HG03460 (cell line): ENCODE results near the gene NRBF2.

Source experiments
- ATAC-seq: cut with Tn5 transposase; IDR thresholded peaks from one replicate; pipeline ENCODE4 v1.9.1; 2021; ENCODE audit not compliant: unreplicated experiment

NRBF2 gene

DNA sequence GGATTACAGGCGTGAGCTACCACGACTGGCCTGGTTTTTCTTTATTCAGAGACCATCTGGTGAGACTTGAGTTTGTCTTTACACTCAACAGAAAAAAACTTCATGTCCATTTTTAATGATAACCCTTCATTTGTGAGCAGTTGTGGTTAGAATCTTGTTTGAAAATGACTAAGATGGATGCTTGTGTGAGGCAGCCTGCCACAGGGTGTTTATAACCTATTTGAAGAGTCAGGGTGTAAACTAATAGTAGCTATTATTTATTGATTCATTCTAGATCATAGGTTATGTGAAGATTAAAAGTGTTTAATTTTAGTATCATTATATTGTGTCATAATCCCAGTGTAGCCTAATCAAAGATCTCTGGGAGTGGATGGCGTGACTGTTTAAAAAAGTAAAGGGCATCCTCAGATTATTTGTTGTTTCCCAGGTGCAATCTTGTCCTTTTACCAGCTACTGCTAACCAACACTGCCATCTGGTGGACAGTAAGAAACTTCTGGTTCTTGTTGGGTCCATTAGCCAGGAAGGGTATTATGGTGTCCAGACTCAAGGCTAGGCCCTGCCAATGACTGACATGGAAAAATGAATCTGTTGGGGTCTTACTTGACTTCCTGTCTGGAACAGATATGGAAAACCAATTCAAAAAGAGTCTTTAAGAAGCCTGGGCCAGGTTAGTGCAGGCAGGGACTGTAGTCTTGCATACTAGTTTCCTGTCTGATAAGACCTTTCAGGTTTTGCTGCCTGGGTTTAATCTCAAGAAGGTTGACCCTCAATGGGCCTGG is 24.9 kb downstream of the NRBF2 start:
- ATAC-seq = peak; percentile 74

DNA sequence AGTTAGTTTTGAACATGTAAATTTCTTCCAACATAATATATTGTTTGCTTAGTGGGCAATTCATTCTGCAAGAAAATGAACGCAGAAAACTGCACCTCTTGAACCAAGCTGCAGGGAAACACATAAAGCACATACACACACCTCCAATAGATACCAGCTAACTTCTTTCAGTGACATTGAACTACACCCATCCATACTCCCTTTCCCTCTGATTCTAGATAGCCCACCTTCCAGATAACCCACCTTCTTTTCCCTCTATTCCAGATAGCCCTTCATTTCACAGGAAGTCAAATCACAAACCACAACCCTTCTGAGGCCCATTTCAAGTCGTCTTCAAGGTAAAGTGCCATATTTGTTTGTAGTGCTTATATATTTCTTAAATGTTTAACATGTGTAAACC is 28.5 kb downstream of the NRBF2 start:
- no peak for ATAC-seq

DNA sequence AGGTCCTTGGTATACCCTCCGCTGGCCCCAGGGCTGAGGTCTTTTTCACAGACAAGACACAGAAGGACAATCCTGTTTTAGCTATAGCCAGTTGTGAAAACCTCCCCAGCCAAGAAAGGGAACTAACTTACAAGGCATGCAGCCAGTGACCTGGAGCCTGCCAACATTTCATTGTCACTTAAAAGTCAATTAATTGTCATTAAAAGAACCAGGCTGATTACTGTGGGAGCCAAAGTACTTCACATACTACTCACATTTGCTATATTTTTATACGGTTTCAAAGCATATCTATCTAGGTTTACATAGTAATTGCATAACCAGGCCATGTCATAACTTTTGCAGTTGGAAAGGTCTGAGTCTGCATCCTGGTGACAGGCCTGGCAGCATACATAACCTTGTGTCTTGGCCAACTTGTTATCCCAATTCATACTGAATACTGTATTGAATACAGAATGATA is 31.1 kb downstream of the NRBF2 start:
- ATAC-seq = no peak

DNA sequence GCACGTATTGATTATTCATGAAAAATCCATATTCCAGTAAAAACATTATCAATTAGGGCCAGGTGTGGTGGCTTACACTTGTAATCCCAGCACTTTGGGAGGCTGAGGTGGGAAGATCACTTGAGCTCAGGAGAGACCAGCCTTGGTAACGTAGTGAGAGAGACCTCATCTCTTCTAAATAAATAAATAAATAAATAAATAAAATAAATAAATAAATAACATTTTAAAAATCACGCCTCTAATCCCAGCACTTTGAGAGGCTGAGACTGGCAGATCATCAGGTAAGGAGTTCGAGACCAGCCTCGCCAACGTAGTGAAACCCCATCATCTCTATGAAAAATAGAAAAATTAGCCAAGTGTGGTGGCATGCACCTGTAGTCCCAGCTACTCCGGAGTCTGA is 32.1 kb downstream of the NRBF2 start:
- no peak for ATAC-seq

DNA sequence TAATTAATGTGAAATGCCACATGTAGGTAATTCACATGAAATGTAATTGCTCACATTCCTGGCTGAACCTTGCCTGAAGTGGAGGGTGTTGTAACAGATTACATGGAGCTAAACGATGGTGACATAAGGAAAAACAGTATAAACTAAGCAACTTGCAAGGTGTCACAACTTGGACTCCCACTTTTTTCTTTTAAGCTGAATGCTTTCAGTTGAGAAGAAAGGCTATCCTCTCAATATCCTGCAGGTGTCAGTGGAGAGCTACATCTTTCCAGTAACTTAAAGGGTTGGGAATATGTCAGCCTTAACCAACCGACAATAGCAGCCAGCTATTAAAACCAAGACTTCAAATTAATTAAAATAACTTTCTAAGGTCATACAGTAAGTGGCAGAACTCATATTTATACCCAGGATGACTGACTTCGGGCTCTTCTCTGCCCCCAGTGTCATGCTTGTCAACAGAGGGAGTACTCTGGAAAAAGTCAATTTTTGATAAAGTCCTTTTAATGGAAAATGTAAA is 33.7 kb downstream of the NRBF2 start:
- peak; percentile 52 for ATAC-seq

DNA sequence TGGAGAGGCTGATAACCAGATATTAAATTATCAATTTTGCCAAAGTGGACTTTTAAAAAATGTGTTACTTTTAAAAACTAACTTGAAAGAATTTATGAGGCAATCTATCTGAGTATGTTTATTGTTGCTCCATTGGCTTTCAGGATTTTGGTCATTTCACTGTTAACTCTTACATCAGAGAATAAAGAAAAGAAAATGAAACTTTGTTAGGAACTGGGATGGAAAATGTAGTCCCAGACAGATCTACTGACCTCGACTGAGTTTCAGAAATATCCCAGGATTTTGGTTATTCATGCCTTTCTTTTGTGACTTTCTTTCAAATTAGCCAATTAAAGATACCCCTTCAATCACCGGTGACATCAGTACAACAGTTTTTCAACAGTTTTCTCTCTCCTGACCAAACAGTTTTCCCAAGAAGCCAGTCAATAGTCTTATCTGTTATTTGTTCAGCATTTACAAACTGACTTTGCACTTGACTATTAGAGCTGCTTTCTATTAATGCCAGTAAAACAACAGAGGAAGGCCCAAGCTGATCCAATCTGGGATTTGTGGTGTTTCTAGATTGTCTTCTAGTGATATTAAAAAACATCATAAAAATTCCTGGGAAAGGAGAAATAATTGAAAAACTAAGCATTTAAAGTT is 35.8 kb downstream of the NRBF2 start:
- no peak for ATAC-seq

DNA sequence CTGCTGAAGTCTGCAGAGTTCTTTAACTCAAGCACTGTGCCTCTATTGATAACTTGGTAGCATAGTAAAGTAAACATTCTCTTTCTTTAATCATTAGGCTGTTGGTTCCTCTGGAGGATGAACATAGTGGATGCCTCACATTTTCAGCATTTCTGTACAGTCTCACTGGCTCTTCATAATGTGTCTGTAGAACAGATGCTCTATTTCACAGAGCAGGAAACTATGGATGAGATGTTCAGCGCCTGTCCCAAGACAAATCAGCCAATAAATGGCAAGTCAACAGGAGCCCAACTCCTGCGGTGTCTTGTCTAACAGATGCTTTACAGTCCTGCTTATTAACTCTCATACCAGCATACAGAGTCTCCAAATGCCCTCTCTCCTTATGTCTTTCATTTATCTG is 36.5 kb downstream of the NRBF2 start:
- ATAC-seq = no peak

DNA sequence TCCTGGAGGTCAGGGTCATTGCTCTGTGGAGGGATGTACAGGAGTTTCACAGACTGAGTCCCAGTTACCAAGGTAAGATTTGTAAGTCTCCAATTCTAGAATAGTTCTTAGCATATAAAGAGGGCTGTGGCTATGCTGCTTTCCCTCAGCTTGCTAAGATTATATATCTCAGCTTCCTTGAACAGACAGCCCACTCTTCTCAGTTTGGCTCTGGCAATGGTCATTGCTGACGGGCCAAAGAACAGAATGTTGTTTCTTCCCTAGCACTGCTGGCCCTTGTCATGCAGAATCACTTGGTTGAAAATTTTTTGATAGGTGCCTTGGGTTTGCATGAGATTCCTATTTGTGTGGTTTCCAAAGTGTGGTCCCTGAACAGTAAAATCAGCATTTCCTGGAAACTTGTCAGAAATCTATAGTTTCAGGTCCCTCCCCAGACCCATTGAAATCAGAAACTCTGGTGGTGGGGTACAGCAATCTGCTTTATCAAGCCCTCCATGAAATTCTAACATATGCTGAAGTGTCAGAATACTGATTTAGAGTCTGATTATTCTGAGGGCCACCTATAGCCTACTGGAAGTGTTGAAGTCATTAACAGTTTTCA is 38.2 kb downstream of the NRBF2 start:
- no peak for ATAC-seq

DNA sequence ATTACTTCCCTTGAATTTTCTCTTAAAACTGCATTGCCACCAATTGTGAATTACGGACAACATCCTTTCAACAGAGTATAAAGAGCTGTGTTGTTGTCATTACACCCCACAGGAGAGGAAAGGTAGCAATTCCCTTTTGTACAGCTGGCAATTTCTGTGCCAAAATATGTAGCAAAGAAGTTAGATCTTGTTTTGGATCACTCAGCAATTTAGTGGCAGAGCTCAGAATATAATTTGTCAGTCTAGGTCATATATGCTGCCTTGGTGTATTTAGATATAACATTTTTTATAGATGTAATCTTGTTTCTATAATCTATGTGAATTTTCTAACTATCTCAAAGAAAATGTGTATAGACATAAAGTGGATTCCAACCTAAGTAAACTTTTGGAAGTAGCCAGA is 38.8 kb downstream of the NRBF2 start:
- no peak for ATAC-seq

DNA sequence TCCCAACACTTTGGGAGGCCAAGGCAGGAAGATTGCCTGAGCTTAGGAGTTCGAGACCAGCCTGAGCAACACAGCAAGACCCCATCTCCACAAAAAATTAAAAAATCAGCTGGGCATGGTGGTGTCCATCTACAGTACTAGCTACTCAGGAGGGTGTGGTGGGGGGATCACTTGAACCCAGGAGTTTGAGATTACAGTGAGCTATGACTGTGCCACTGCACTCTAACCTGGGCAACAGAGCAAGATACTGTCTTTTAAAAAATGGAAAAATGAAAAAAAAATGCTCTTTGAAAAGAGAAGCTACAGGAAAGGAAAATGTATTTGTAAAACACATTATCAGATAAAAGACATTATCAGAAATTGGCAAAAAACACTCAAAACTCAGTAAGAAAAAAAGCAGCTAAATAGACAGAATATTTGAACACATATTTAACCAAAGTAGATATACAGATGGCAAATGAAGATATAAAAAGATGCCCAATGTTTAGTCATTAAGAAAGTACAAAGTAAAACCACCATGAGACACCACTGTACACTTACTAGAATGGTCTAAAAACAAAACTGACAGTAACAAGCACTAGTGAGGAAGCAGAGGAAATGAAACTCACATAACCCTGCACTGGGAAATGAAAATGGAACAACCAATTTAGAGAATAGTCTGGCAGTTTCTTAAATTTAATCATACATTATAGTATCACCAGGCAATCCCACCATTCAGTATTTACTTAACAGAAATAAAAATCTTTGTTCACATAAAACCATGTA is 40.5 kb downstream of the NRBF2 start:
- ATAC-seq = peak; percentile 99

DNA sequence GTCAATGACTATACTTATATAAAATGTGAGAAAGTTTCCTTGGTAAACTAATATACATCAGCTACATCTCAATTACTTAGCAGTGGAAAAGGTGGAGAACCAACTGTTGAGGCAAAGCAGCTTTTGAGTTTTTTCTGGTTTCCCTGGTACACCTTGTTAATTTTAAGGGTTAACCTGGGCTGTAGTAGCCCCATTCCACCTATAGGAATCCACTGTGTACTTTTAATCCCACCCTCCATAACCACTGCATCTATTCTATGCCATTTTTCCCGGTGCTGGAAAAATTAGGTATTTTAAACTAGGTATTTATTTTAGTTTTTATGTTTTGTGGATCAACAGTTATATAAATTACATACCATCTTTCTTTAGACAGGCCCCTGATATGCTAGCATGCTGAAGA is 42.4 kb downstream of the NRBF2 start:
- ATAC-seq = no peak

DNA sequence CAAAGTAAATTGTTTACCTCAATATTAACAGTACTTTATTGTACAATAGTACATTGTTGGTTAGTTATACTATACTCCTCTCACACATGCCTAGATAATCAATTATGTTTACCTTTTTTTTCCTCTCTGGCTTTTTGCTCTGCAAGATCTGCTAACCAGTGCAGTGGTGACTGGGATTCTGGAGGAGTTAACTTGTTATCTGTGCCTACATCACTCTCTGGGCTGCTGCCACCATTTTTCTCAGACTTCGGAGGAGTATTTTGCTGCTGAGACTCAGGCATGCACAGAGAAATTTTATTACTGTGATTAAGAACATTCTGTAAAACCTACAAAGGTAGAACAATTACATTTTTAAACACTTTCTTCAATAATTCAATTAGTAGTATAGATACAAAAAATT is 59.7 kb downstream of the NRBF2 start:
- ATAC-seq = no peak

DNA sequence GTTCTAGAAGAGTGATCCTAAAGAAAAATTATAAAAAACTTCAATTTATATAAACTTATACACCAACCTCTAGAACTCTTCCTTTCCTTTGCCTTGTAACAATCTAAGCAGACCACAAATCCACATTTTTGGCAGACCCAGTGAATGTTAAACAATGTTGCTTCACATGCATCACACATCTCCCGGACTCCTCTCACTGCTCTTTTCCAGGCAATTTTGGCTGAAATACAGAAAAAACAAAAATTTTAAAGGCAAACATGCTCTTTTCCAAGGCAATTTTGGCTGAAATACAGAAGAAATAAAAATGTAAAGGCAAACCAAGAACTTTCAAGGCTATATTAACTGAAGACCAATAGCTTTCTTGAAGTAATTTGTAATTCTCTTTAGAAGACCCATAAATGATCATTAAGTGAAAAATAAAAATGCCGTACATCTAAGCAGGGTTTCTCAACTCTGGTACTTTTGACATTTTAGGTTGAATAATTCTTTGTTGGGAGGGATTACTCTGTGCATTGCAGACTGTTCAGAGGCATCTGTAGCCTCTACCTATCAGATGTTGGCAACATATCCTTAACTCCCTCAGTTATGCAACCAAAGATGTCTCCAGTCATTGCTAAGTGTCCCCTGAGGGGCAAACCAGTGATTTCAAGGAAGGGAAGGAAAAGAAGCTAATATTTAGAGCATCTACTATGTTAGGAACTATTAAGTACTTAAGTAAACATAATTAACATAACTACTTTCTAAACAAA is 64.4 kb downstream of the NRBF2 start:
- ATAC-seq = no peak

DNA sequence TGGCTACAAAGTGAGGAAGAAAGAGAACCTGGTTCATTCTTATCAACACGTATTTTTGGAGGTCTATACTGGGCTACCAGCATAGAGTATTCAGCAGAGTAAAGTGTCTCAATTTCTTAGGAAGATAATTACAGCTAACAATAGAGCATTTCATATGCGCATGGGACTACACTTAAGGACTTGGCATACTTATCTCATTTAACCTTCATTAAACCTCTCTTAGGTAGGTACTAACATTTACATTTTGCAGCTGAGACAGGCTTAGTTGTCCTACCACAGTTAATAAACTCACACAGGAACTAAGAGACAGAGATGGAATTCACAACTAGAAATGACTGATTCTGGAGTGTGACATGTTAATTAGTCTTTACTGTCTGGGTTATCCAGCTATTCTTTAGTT is 66.6 kb downstream of the NRBF2 start:
- no peak for ATAC-seq

DNA sequence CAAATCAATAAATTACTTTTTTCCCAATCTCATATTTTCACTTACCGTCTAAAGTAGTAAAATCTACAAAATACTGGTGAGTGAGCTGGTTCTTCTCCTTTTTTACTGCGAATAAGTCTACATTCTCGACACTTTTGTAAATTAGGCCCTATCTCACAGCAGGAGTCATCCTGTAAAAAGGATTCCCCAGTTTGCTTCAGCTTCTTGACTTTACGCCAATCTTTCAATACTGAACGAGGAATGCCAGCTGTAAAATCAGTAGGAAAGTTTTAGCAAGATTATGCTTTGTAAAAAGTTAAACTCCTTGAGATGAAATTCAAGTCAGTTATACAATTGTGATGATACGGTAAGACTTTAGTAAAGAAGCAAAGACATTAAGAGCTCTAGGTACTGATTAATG is 67.3 kb downstream of the NRBF2 start:
- no peak for ATAC-seq

DNA sequence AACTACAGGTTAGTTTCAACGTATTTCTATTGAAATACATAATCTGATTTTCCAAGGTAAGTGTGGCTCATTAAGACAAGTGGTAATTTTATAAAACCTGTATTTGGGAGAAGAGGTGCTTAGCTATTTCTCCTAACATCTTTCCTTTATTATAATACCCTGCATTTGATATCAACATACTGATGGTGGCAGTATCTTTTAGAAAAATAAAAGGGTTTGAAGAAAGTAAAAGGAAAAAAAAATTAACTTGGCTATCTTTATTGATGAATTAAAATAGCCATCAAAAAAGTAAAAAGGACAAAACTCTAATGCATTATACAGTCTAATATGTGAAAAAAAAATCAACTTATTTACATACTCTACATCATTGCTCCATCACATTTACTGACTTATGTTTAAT is 68.0 kb downstream of the NRBF2 start:
- ATAC-seq = no peak
